Panc1 (cell line): ENCODE measurements around the gene XYLT1.

Experiments
- CTCF ChIP-seq: fragments of 450-650 bp; IDR thresholded peaks from 2 replicates; pipeline ENCODE4 v1.5.1; 2017; ENCODE audit warnings: mild to moderate bottlenecking
- POLR2AphosphoS5 ChIP-seq: IDR thresholded peaks from 2 replicates; pipeline ENCODE4 v1.6.1; 2012; ENCODE audit warnings: mild to moderate bottlenecking, low read depth, low read length, moderate library complexity

- no peak for TF ChIP-seq CTCF
- no peak for TF ChIP-seq POLR2AphosphoS5
Measured at GRCh38 chr16:17370223-17370707, 100.5 kb downstream of the XYLT1 start.
